ENCODE measurements around the gene DBF4. TPM values are rescaled to one million over a fixed set of nuclear protein-coding genes. Genes with fewer than 3 reads are reported as not detected.
A peak's percentile ranks its signal among the peaks of the same experiment; 100 is the strongest.

The DBF4 gene
- total and polyA plus RNA-seq, 9 of the 15 experiments (the other 6 are each of a cell fraction or from before 2014, with no cell fraction given): 37.8 to 145 (median 104) TPM

DNA sequence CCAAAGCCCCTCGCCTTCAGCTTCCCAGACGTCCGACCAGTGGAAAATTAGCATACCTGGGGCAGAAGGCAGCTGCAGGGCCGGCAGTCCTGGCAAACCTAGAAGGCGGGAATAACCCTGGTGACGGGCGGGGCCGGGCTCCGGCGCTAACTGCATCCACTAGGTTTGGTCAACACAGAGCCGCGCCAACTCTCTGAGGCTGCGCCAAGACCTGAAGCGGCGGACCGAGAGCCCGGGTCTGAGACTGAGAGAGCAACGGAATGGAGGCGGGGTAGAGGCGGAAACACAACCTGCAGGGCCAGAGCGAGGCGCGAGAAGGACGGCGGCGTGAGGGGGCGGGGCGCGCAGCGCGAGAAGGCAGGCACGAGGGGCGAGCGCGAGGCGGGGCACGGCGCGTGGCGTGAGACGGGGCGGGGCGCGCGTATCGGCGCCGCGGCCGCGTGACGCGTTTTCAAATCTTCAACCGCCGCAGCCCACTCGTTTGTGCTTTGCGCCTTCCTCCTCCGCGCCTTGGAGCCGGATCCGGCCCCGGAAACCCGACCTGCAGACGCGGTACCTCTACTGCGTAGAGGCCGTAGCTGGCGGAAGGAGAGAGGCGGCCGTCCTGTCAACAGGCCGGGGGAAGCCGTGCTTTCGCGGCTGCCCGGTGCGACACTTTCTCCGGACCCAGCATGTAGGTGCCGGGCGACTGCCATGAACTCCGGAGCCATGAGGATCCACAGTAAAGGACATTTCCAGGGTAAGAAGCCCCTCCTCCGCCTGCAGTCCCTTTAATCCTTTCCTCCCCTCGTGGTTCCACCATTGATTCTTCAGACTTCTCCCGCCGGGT lies at the start of gene DBF4, which contains the start of gene SLC25A40 (continued):
- TF ChIP-seq SAP30 (IDR thresholded peaks at IDR 0.05; ENCODE audit: borderline replicate concordance, insufficient read depth, low read depth, low read length, poor library complexity, severe bottlenecking): peak; percentile 80
- TF ChIP-seq ELF2 (CRISPR knock-in tag; IDR thresholded peaks at IDR 0.05): peak; percentile 52
- TF ChIP-seq TCF7L2 (IDR thresholded peaks at IDR 0.05; ENCODE audit: low read depth, low read length): no peak
- no peak for TF ChIP-seq ZC3H4 (CRISPR knock-in tag; IDR thresholded peaks at IDR 0.05; ENCODE audit: borderline replicate concordance)
- no peak; the same call in 1 of the 2 replicates for TF ChIP-seq ATF1 (CRISPR knock-in tag; IDR thresholded peaks at IDR 0.05)
- peak; percentile 96 for TF ChIP-seq ATF1 (tag; IDR thresholded peaks at IDR 0.05)
- TF ChIP-seq ZKSCAN1 (IDR thresholded peaks at IDR 0.05; ENCODE audit: low read depth, low read length): 0 out of 2 replicates have a peak, but pooled peaks have one; percentile 6
- TF ChIP-seq SMARCB1 (IDR thresholded peaks at IDR 0.05; ENCODE audit: insufficient read length, low read depth): no peak
- TF ChIP-seq, protein P1, sequence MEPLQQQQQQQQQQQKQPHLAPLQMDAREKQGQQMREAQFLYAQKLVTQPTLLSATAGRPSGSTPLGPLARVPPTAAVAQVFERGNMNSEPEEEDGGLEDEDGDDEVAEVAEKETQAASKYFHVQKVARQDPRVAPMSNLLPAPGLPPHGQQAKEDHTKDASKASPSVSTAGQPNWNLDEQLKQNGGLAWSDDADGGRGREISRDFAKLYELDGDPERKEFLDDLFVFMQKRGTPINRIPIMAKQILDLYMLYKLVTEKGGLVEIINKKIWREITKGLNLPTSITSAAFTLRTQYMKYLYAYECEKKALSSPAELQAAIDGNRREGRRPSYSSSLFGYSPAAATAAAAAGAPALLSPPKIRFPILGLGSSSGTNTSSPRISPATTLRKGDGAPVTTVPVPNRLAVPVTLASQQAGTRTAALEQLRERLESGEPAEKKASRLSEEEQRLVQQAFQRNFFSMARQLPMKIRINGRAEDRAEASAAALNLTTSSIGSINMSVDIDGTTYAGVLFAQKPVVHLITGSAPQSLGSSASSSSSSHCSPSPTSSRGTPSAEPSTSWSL (CRISPR knock-in tag; IDR thresholded peaks at IDR 0.05; ENCODE audit: borderline replicate concordance): no peak
- TF ChIP-seq YY1 (IDR thresholded peaks at IDR 0.05; ENCODE audit: borderline replicate concordance in 1 of 3, control insufficient read depth in 1 of 3, extremely low read depth in 1 of 3, insufficient read depth in 3 of 3, insufficient read length in 1 of 3, insufficient replicate concordance in 2 of 3, low read depth in 1 of 3, low read length in 2 of 3): peak in 2 of 3 experiments; percentile 63 to 67
- peak; percentile 7 to 37; a peak in 2 of 4 replicates for TF ChIP-seq FOXK2 (conservative IDR thresholded peaks at IDR 0.05 in 1 of 2, IDR thresholded peaks at IDR 0.05 in 1 of 2; ENCODE audit: low read depth in 2 of 2)
- TF ChIP-seq, protein P2, sequence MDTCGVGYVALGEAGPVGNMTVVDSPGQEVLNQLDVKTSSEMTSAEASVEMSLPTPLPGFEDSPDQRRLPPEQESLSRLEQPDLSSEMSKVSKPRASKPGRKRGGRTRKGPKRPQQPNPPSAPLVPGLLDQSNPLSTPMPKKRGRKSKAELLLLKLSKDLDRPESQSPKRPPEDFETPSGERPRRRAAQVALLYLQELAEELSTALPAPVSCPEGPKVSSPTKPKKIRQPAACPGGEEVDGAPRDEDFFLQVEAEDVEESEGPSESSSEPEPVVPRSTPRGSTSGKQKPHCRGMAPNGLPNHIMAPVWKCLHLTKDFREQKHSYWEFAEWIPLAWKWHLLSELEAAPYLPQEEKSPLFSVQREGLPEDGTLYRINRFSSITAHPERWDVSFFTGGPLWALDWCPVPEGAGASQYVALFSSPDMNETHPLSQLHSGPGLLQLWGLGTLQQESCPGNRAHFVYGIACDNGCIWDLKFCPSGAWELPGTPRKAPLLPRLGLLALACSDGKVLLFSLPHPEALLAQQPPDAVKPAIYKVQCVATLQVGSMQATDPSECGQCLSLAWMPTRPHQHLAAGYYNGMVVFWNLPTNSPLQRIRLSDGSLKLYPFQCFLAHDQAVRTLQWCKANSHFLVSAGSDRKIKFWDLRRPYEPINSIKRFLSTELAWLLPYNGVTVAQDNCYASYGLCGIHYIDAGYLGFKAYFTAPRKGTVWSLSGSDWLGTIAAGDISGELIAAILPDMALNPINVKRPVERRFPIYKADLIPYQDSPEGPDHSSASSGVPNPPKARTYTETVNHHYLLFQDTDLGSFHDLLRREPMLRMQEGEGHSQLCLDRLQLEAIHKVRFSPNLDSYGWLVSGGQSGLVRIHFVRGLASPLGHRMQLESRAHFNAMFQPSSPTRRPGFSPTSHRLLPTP (IDR thresholded peaks at IDR 0.05; ENCODE audit: borderline replicate concordance, extremely low read depth, insufficient read length): no peak
- TF ChIP-seq ZBTB17 (CRISPR knock-in tag; IDR thresholded peaks at IDR 0.05): 0 out of 2 replicates have a peak, but pooled peaks have one; percentile 3
- peak; percentile 7; the same call in 1 of the 2 replicates for TF ChIP-seq KLF16 (IDR thresholded peaks at IDR 0.05)
- TF ChIP-seq RCOR1 (IDR thresholded peaks at IDR 0.05; ENCODE audit: borderline replicate concordance in 1 of 2, low read depth in 2 of 2, low read length in 2 of 2): peak; percentile 8 to 87; a peak in 2 of 4 replicates
- peak; percentile 94 for TF ChIP-seq RBFOX2 (IDR thresholded peaks at IDR 0.05; ENCODE audit: low read depth, low read length)
- TF ChIP-seq, protein P3, sequence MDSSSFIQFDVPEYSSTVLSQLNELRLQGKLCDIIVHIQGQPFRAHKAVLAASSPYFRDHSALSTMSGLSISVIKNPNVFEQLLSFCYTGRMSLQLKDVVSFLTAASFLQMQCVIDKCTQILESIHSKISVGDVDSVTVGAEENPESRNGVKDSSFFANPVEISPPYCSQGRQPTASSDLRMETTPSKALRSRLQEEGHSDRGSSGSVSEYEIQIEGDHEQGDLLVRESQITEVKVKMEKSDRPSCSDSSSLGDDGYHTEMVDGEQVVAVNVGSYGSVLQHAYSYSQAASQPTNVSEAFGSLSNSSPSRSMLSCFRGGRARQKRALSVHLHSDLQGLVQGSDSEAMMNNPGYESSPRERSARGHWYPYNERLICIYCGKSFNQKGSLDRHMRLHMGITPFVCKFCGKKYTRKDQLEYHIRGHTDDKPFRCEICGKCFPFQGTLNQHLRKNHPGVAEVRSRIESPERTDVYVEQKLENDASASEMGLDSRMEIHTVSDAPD (CRISPR knock-in tag; IDR thresholded peaks at IDR 0.05): no peak
- TF ChIP-seq BRD4 (IDR thresholded peaks at IDR 0.05): no peak; the same call in 1 of the 2 replicates
- peak; percentile 60 for TF ChIP-seq CC2D1A (IDR thresholded peaks at IDR 0.05)
- TF ChIP-seq, protein P4, sequence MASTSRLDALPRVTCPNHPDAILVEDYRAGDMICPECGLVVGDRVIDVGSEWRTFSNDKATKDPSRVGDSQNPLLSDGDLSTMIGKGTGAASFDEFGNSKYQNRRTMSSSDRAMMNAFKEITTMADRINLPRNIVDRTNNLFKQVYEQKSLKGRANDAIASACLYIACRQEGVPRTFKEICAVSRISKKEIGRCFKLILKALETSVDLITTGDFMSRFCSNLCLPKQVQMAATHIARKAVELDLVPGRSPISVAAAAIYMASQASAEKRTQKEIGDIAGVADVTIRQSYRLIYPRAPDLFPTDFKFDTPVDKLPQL (IDR thresholded peaks at IDR 0.05; ENCODE audit: extremely low read depth, insufficient read length): peak; percentile 50

Data from K562 (cell line).